HG02840 (cell line): ENCODE results near the gene ELMO2.
A peak's percentile ranks its signal among the peaks of the same experiment; 100 is the strongest.
"Not testable (repeated sequence)": the region's sequence is repeated elsewhere in the genome, so short reads cannot be mapped to it uniquely, and the experiment has no call there.

Source experiments
- ATAC-seq: cut with Tn5 transposase; IDR thresholded peaks from one replicate; pipeline ENCODE4 v1.9.1; 2021; ENCODE audit warnings: mild to moderate bottlenecking, moderate library complexity, moderate number of reproducible peaks; ENCODE audit not compliant: unreplicated experiment, low FRiP score

ELMO2 gene

DNA sequence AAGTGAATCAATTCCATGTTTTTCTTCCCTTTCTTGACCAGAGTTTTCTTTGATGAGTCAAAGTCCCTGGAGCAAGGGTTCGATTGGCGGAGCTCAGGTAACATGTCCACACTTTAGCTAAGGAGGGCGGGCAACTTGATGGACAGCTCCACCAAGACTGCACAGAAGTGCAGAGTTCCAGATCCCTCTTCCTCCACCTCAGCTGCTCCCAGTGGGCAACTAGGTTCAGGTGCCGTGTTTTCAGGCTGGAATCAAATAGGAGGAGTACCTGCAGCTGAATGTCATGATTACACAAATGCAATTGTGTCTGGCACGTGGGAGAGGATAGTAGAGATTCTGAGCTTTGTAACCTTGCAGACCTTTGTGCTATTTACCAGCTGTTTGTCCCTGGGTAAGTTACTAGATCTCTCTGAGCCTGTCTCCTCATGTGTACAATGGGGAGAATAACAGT lies 1.9 kb upstream of the ELMO2 start:
- ATAC-seq, result no peak

DNA sequence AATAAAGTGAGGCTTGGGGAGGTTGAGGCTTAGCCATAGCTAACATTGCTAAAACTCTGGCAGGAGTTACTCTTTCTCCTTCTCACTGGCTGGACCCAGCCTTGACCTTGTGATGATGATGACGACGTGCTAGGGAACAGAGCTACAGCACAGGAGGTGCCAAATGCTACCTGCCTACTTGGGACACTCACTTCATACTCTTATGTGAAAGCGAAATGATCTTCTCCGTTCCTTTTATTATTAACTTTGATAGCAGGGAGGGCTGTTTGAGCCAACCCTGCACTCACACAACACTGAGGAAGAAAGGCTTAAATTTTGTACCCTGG lies 1.2 kb upstream of the ELMO2 start:
- ATAC-seq, result no peak

DNA sequence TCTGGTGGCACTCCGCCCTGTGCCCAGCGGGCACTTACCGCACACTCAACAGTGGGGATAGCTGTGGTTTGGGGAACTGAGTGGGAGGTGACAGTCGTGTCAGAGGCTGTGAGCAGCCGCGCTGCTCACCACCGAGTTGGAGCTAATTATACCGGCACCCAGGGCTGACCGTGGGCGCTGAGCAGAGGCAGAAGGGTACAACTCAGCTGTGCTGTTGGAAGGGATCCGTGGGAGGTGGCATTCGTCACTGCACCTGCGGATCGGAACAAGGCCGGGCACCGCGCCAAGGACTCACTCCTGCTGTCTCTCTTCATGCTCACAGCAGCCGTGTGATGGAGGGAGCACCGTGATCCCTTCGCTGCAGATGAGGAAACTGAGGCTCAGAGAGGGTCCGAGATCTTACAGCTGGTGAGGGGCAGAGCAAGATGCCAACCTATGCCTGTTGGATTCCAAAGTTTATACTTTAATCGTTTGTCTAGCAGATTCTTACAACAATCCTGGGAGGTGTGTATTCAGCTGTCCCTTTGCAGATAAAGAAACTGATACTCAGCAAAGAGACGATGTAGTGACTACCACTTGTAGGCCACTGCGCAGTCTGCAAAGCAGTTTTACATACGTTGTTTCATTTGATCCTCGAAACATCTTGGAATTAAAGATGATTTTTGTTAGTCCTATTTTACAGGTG lies 713 bp upstream of the ELMO2 start:
- peak; percentile 24 for ATAC-seq

DNA sequence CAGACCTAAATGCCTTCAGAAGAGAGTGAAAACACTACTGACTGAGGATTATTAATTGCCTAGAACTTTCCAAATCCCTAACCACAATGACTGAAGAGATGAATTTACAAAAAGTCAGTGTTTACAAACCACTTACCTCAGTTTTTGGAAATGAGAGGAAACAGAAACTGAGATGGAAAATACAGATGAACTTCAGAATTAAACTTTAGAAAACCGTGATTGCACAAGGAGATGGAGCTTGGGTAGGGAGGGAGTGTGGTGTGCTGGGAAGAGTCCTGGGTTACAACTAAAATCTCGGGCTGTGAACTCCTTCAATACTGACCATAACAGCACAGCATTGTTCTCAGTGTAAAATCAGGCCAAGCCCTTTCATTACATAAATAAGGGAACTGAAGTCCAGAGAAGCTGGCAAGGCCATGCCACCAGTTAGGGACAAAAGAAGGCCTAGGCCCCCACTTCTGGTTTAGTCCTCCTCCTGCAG lies 4.0 kb downstream of the ELMO2 start:
- no peak for ATAC-seq

DNA sequence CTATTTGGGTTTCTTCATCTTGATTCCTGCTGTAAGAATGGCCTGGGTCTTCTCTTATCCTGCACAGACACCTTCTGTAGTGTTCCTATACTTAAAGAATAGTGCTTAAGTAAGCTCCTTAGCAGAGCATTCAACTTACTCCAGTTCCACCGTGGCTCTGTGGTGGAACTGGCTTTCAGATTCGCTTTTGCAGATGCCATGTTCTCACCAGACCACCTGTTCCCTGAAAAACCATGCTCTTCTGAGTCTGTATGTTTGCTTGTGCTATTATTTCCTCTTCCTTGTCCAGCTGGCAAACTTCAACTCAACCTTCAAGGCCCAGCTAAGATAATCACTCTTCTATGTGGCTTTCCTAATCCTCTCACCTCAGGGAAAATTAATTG lies 4.9 kb downstream of the ELMO2 start:
- ATAC-seq, result no peak

DNA sequence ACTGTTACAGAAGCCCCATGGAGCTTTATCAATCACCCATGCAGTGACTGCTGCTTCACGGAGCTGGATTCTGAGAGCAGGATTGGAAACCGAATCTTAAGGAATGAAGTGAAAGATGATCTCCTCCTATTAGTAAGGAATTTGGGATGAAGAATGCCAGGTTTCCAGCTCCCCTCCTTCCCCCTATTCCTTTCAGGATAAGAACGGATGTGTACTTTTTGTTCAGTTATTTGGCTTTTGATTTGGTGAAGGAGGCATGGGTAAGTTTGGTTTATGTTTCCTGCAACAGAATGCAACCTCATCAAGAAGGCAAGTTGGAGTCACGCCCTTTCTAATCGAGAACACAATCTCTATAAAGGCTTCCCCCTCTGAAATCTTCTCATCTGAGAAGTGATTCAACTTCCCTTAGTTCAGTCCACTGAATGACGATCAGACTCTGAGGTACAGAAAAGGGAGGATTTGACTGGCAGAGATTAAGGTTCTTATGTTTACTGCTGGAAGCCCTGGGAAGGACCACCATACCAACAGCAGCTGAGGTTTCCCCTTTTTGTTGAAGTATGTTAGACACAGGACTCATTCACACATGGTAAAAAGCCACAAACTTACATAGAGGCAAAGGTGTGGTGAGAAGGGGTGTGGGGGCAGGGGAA lies 5.5 kb downstream of the ELMO2 start:
- no peak for ATAC-seq

DNA sequence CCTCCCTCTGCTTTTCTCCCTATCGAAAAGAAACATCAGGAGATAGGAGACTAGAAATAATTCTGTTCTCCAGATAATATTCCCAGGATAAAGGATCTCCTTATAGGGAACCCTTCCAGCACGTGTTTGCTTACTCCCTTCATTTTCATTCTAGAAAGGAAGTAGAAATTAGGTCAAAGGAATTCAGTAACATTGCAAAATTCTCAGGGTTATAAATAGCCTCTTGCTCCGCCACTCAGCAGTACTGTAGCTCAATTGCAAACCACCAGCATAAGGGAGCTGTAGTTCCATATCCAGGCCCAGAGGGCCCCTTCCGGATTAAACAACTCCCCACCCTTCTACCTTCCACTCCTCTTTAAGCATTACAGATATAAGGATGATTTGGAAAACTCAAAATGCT lies 6.2 kb downstream of the ELMO2 start:
- ATAC-seq, result no peak

DNA sequence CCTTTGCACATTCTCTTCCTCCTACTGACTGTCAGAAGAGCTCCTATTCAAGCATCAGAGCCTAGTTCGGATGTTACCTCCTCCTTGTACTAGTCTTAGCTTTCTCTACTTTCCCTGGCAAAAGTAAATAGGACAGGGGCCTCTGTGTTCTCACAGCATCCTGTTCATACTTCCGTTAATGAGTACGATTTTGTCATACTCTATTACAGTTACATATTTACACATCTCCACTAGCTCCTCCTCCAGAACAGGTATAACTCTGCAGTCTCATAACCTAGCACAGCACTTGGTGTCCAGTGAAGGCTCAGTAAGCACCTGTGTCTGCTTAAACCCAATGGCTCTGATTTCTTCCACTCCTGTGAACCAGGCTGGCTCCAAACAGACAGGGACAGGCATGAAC lies 7.0 kb downstream of the ELMO2 start:
- ATAC-seq, result no peak

DNA sequence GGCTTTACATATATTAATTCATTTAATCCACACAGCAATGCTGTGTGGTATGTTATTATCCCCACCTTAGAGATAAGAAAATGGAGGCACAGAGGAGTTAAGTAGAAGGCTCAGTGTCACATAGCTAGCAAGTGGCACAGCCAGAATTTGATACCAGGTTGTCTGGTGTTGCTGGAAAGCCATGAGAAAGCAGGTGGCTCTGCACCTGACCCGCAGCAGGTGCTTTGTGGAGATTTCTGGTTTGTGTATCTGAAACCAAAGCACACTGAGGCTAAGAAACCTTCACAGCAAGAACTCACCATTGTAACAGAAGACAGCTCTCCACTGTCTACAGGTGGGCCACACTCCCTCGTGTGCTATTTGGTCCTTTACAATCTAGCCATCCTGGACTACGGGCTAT lies 7.5 kb downstream of the ELMO2 start:
- no peak for ATAC-seq

DNA sequence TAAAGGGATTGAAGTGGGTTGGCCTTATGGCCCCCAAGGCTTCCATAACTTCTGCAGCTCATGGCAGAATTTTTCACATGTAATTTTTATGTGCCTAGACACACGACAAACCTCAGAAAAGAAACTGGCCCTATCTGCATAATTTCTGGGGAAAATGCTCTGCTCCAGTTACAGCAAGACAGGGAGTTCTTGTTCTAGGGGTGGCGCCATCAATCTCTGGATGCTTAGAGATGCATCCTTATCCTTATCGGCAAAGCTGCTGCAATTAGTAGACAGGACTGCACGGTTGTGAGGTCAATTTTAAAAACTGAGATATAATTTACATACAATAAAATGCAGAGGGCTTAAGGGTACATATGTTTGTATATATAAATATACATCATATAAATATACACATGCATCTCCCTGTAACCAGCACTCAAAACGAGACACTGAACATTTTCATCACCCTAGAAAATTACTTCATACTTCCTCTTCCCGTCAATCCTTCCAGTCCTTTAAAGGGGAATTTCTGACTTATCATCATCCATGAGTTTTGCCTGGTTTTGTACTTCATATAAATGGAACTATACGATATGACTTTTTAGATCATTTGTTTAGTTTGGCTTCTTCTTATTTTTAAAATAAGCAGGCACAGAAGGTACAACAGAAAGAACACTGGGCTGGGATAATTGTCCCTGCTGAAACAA lies 10.2 kb downstream of the ELMO2 start:
- no peak for ATAC-seq

DNA sequence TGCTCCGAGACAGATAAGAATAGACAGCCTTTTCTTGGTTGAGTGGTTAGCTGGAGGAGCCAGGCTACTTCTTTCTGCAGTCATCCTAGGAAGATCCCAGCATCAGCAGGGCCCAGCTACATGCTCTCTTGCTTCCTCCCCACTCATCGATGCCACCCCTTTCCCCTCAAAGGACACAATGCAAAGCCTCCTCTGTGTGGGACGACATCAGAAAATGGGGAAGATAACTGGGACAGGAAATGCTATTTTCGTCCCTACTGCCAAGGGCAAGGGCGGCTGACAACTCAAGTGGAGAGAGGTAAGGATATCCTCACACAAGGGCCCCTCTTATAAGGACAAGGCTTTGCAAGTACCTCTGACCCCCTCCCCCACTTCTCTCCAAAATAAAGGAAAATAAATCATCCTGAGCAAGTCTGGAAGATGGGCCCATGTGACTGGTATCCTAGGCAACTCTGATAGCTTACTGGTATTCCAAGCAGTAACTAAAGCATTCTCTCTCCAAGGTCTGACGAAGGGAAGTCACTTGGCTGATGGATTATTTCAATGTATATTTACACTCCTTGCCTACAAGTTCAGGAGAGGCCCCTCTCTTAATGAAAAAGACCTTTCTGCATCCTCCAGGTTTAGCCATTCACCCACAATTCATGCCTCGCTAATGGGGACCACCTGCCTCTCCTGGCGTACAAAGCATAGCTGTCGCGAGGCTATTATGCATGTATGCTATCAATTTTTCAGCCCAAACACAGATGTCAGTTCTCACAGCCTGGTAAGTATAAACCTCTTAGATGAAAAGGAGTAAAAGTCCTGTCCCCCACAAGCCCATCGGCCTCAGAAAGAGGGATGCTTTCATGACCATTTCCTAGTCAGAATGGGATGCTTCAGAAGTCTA lies 11.3 kb downstream of the ELMO2 start:
- ATAC-seq, result no peak

DNA sequence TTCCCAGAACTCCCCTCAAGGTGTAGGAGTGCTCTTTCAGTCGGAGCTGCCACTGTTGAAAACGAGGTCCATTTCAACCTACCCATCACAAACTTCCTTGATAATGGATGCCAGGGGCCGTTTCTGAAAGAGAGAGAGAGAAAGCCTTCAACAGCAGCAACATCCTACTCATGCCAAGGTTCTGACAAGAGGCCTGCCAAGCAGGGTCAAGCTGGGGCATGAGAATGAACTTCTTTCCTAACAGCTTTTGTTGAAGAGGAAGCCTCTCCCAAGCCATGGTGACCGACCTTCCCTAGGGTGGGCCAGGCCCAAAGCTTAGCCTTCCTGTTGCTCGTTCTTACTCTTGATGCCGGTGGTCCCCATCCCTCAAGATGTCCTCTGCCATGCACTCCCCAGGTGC lies 12.4 kb downstream of the ELMO2 start:
- ATAC-seq, result no peak

DNA sequence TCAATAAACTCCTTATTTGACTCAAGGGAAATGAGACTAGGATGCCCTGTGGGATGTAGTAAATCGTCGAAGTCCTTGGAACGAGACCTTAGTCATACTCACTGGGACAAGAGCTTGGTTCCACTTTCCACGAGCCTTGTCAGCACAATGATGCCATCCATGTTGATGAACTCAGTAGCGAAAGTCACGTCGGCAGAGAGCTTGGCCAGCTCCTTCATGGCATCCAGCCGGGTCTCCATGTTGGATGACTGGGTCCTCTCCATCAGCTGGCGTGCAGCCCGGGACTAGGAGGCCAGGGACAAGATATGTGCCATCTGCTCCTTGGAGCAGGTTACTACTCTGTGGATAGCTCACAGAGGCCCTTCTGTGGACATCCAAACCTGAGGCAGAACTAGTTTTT lies 17.5 kb downstream of the ELMO2 start:
- ATAC-seq, result no peak

DNA sequence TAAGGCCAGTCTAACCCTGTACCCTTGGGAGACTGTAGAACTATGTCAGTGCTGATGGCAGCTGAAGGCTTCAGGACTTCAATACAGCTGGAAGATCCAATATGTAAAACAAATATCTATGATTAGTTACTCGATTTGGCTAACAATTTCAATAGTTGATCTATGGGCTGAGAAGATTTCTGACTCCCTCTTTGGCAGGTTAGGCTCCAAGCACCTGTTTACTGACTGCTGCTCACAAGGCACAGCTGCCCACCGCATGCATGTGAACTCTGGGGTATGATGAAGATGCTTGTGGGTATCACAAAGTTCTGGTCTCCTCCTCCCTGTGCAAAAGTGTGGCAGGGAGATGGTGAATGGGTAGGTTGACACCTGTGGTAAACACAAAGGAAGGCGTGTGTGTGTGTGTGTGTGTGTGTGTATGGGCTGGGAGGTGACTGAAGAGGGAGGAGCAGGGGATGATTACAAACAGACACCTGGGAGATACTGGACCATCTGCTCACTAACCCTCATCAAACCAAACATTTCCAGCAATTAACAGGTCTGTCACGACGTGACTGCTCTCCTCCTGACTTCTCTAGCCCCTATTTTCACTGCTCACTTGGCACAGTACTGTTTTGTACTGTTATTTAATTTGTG lies 18.1 kb downstream of the ELMO2 start:
- ATAC-seq, result no peak

DNA sequence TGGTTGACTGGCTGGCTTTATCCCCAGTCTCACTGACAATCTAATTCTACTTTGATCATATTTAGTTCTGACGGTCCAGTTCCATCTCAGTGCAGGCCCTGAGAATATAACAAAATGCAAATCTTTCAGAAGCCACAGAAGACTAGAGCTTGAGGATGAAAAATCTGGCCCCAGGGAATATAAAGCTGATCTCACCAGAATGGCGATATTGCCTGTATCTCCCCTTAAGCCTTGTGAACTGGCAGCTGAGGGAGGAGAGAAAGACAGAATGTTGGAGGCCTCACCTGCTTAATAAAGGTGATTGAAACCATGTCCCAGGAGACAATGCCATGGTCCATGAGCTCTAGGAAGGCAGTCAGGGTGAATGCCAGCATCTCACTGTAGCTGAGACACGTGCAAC lies 19.4 kb downstream of the ELMO2 start:
- ATAC-seq, result not testable (repeated sequence)

DNA sequence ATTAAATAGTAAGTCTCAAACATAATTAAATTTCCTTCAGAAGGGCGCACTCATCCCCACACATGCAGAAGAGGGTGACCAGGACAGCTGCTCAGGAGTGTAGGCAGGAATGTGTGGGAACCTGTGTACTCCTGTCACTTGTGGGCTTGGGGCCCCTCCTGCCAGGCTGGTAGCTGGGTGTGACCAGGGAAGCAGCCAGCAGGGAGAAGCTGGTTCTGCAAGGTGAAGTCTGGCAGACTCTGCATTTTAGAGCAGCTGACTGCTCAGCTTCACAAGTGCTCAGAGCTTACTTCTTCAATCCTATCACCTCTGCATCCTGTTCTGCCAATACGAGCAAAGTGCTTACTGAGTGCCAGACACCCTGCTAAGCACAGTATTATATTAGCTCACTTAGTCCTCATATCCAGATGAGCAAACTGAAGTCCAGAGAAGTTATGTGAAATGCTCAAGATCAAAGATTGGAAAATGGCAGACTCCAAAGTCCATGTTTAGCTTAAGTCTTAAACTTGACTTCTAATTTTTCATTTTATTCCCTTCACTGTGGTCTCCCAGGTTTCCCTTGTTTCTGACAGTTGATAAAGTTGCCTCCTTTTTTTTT lies 27.9 kb downstream of the ELMO2 start:
- ATAC-seq, result no peak

DNA sequence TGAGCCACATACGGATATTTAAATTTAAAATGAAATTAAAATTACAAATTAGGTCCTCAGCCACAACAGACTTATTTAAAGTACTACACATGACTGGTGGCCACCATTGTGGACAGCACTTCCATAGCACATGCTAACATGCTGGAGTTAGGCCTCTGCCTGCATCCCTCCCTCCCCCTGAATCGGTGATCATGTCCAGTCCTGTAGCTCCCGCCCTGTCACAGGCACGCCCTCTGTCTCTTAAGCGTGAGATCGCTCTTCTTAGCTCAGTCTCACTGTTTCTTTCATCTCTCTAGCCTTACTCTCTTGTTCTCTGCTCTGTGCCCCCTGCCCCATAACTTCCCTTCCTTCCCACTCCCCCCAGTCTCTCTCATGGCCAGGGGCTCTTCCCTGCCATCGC lies 28.9 kb downstream of the ELMO2 start:
- no peak for ATAC-seq

DNA sequence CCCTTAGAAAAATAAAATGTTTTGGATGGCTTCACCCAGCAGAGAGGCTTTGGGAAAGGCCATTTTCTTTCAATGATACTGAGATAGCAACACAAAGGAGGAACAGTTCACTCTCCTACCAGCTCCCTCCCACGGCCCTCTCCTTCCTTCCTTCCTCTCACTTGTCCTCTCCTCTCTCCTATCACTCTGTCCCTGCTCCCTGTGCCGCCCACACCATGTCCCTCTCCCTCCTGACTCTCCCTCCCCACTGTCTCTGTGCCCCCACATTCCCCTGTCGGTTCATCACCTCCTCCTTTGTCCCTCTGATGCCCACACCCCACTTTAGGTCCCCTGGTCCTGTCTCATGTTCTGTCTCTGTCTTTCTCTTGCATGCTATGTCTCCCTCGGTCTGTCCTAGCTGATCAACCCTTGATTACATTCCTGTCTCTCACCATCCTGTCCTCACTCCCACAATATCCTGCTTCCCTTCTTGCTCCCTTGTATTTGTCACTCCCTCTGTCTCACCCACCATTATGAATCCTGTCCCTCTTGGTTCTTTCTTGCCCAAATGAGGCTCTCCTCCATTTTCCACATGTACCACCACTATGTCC lies 30.1 kb downstream of the ELMO2 start:
- no peak for ATAC-seq

DNA sequence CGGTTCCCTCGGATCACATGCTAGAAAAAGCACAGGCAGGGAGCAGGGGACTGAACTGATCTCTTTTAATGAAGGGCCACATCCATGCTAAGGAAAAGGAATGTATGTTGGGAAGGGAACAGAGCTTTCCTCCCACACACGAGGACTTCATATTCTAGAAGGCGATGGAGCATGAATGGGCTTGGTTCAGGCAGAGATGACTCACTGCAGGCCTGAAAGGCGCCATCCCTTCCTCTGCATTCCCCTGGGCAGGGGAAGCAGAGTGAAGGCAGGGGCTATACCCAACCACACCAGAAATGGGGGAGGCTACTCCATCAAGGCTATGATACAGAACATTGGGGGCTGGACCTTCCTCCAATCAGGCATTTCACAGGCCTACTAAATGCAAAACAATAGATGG lies 30.6 kb downstream of the ELMO2 start:
- no peak for ATAC-seq

DNA sequence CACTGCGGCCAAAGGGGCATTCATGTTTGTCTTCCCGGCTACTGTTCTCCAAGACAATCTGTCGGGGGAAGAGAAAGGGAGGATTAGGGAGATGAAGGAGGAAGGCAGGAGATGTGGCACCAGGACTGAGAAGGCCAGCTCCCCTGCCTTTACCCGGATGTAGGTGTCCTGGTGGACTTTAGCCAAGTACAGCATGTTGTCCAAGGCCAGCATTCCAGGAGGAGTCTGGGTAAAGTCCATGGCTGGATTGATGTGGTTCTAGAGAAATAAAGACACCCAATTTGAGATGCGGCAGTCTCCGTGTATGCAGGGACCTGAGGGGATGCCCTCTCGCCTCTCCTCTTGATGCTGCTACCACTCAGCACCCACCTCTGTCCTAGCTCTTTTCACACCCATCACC lies 32.0 kb downstream of the ELMO2 start:
- no peak for ATAC-seq
